Endothelial cell of umbilical vein (primary cell): ENCODE measurements around the gene ANGEL1. TPM values are rescaled to one million over a fixed set of nuclear protein-coding genes. Genes with fewer than 3 reads are reported as not detected.

Source experiments
- BruUV-seq: library from RNA; stranded (reverse); fragments of 400-500 nt; replicated peaks from 2 replicates; lab custom pipeline; 2021; lab: Mats Ljungman, UMichigan
- CTCF ChIA-PET: fragments of 300-600, 350-600 bp; sonication (Branson Sonifier 250); formaldehyde crosslinking; loops from one replicate; lab custom pipeline; 2021; ENCODE audit warnings: antibody characterized with exemption, inconsistent platforms; lab: Charles Lee
- POLR2A ChIA-PET: fragments of 300-600, 350-600 bp; sonication (Branson Sonifier 250); formaldehyde crosslinking; loops from one replicate; lab custom pipeline; 2021; ENCODE audit warnings: antibody characterized with exemption, inconsistent platforms; lab: Charles Lee
- DNase-seq: peaks from one replicate; pipeline ENCODE4 v3.0.0-alpha.2; 2011; ENCODE audit warnings: low read depth, low spot score
- FAIRE-seq: peaks from 2 replicates; lab custom pipeline; 2011; peaks lifted over from hg19 to GRCh38; lab: Jason Lieb, UNC
- H2AFZ ChIP-seq: 2 replicates; pipeline ENCODE4 v1.6.0; 2012; ENCODE audit warnings: low read depth, low read length, control low read depth, inconsistent platforms
- H3K27ac ChIP-seq: 2 replicates; pipeline ENCODE4 v1.5.1; 2011; ENCODE audit warnings: low read depth, mild to moderate bottlenecking, control low read depth, low read length, moderate library complexity; ENCODE audit not compliant: insufficient read depth
- H3K27me3 ChIP-seq, 2 experiments: 2 replicates each; pipeline versions ENCODE4 v1.6.0 to v1.6.1; 2011; ENCODE audit warnings: low read length in 2 of 2, mixed read lengths in 1 of 2; ENCODE audit not compliant: control insufficient read depth in 2 of 2, insufficient read depth in 2 of 2
- H3K36me3 ChIP-seq, 2 experiments: 2 replicates in 1 of 2; 3 replicates in 1 of 2; pipeline ENCODE4 v1.5.1; 2011; ENCODE audit warnings: low read length in 2 of 2, mild to moderate bottlenecking in 1 of 2, moderate library complexity in 1 of 2; ENCODE audit not compliant: control insufficient read depth in 2 of 2, insufficient read depth in 2 of 2; ENCODE audit errors: extremely low read depth in 1 of 2
- H3K4me1 ChIP-seq: 3 replicates; pipeline ENCODE4 v1.5.1; 2011; ENCODE audit warnings: mild to moderate bottlenecking, low read length; ENCODE audit not compliant: control insufficient read depth, insufficient read depth; ENCODE audit errors: extremely low read depth
- H3K4me2 ChIP-seq: 2 replicates; pipeline ENCODE4 v1.6.1; 2011; ENCODE audit warnings: low read length, control low read depth, mixed read lengths; ENCODE audit not compliant: insufficient read depth
- H3K4me3 ChIP-seq, 3 experiments: fragments of 200-600 bp in 1 of 3; sonication (generic), shearing (Covaris generic) in 1 of 3; replicated peaks in 1 of 3; 2 replicates each; pipeline ENCODE4 v1.5.1; 2011 to 2016; ENCODE audit warnings: control low read depth in 3 of 3, low read length in 3 of 3, mild to moderate bottlenecking in 2 of 3, inconsistent platforms in 1 of 3, low read depth in 1 of 3, moderate library complexity in 1 of 3; ENCODE audit not compliant: insufficient read depth in 1 of 3
- H3K79me2 ChIP-seq: 2 replicates; pipeline ENCODE4 v1.6.0; 2012; ENCODE audit warnings: low read length, inconsistent platforms; ENCODE audit not compliant: control insufficient read depth, insufficient read depth
- H3K9ac ChIP-seq: replicated peaks from 2 replicates; pipeline ENCODE3; 2011; ENCODE audit warnings: low read length, control low read depth; ENCODE audit not compliant: insufficient read depth; ENCODE audit errors: extremely low read depth
- H3K9me1 ChIP-seq: replicated peaks from 3 replicates; pipeline ENCODE4 v1.6.0; 2011; ENCODE audit warnings: mild to moderate bottlenecking, low read length; ENCODE audit not compliant: control insufficient read depth, insufficient read depth; ENCODE audit errors: extremely low read depth
- H3K9me3 ChIP-seq: replicated peaks from 2 replicates; pipeline ENCODE4 v1.5.1; 2012; ENCODE audit warnings: low read length, inconsistent platforms; ENCODE audit not compliant: control insufficient read depth, insufficient read depth
- H4K20me1 ChIP-seq: replicated peaks from 2 replicates; pipeline ENCODE3; 2011; ENCODE audit warnings: mild to moderate bottlenecking, low read length; ENCODE audit not compliant: control insufficient read depth, insufficient read depth; ENCODE audit errors: extremely low read depth
- EZH2 ChIP-seq: IDR thresholded peaks from 2 replicates; pipeline ENCODE4 v1.6.1; 2012; ENCODE audit warnings: borderline replicate concordance, low read depth, mild to moderate bottlenecking, moderate library complexity, low read length, inconsistent platforms; ENCODE audit not compliant: severe bottlenecking
- FOS ChIP-seq: IDR thresholded peaks from 2 replicates; pipeline ENCODE4 v1.6.1; 2011; ENCODE audit warnings: mild to moderate bottlenecking, low read length, moderate library complexity, borderline replicate concordance; ENCODE audit not compliant: insufficient read depth
- GATA2 ChIP-seq: IDR thresholded peaks from 2 replicates; pipeline ENCODE4 v1.7.0; 2011; ENCODE audit warnings: low read depth, mild to moderate bottlenecking, moderate library complexity, mixed read lengths, low read length; ENCODE audit not compliant: insufficient read length, insufficient read depth
- JUN ChIP-seq: IDR thresholded peaks from 2 replicates; pipeline ENCODE4 v1.6.1; 2011; ENCODE audit warnings: borderline replicate concordance, low read depth; ENCODE audit not compliant: insufficient read length, insufficient read depth
- MYC ChIP-seq: IDR thresholded peaks from one replicate; pipeline ENCODE4 v1.6.1; 2011; ENCODE audit warnings: mild to moderate bottlenecking, low read depth, low read length
- POLR2A ChIP-seq: IDR thresholded peaks from 2 replicates; pipeline ENCODE4 v1.6.1; 2012; ENCODE audit warnings: low read depth, mild to moderate bottlenecking, control low read depth, low read length
- POLR2AphosphoS5 ChIP-seq: IDR thresholded peaks from 2 replicates; pipeline ENCODE4 v1.6.1; 2012; ENCODE audit warnings: low read depth, mild to moderate bottlenecking, control low read depth, low read length, moderate library complexity; ENCODE audit not compliant: insufficient read depth
- dilution Hi-C: fragments of 300-500 bp; cut with MboI; formaldehyde crosslinking; loops from one replicate; pipeline ENCODE4 v1.15.0; 2019; ENCODE audit warnings: low sequenced_read_pairs; ENCODE audit not compliant: extremely low pct_ligation_motif_present
- intact Hi-C: fragments of 100-400 bp; cut with micrococcal nuclease; formaldehyde crosslinking; loops from one replicate; pipeline ENCODE4 v1.10.0; 2022
- polyA plus RNA-seq, 4 experiments: library from polyadenylated mRNA; depleted of rRNA in 3 of 4; stranded (reverse) in 3 of 4; unstranded in 1 of 4; fragments of >200 nt; gene quantifications; 2 replicates each; pipeline versions ENCODE4 v1.2.1 to v1.2.3, GENCODE V29; 2011 to 2012; ENCODE audit warnings: missing spikeins in 1 of 4
- total RNA-seq: library from RNA; stranded (reverse); gene quantifications from 2 replicates; pipeline ENCODE4 v1.2.3, GENCODE V29; 2021
- TF ChIP-seq, protein P1 (sequence below): IDR thresholded peaks from 2 replicates; pipeline ENCODE4 v1.6.1; 2011; ENCODE audit not compliant: insufficient read depth, insufficient read length
- TF ChIP-seq, protein P2 (sequence below), 2 donors: IDR thresholded peaks; 1 replicate in 1 of 2; 2 replicates in 1 of 2; pipeline ENCODE4 v1.5.1; 2011; ENCODE audit warnings: low read length in 2 of 2, mild to moderate bottlenecking in 2 of 2, moderate library complexity in 2 of 2, control low read depth in 1 of 2, inconsistent platforms in 1 of 2, low read depth in 1 of 2; ENCODE audit not compliant: insufficient read depth in 1 of 2; ENCODE audit errors: extremely low read depth in 1 of 2

Gene ANGEL1
- total and polyA plus RNA-seq, 2 donors (not counting 3 experiments of a cell fraction or from before 2014, with no cell fraction given) = 14.8 to 22.0 TPM

DNA sequence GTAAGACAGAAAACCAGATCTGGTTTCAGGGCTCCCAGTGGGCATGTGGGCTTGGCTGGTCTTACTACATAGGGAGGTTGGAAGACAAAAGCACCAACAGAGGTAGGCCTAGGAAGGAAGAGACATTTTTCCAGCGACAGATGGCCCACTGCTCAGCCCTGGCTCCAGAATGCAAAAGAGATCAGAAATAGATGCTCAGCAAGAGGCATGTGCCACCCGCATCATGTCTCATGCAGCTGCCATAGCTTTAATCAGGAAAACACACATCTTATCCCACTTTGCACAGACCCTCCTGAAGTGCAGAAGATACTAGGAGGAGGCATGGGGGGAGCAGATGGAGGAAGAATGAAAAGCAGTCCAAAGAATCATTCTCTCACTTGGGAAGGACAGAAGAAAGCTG lies 26.1 kb downstream of the ANGEL1 start:
- no peaks in the 10 kb centered on the region for H3K4me1 ChIP-seq
- no peaks in the 10 kb centered on the region for H4K20me1 ChIP-seq
- POLR2A ChIA-PET = no interaction called here
- BruUV-seq = no TSS peak
- peaks cover 8 to 31% of the 10 kb centered on the region in 2 experiments for H3K36me3 ChIP-seq
- H2AFZ ChIP-seq = no peak overlapping the region
- no peak for DNase-seq
- no peaks in the 10 kb centered on the region for H3K79me2 ChIP-seq
- no peak overlapping the region for H3K27ac ChIP-seq
- TF ChIP-seq GATA2 = no peak
- no peak for TF ChIP-seq POLR2A
- TF ChIP-seq FOS = no peak
- TF ChIP-seq JUN = no peak
- no peak for TF ChIP-seq POLR2AphosphoS5
- TF ChIP-seq MYC = no peak
- TF ChIP-seq, protein P1, sequence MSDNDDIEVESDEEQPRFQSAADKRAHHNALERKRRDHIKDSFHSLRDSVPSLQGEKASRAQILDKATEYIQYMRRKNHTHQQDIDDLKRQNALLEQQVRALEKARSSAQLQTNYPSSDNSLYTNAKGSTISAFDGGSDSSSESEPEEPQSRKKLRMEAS = no peak
- no peak for TF ChIP-seq EZH2
- no peaks in the 10 kb centered on the region for H3K27me3 ChIP-seq
- H3K9ac ChIP-seq = no peak overlapping the region
- CTCF ChIA-PET = interaction anchor here (3.2 to 15.4 kb wide), 3 partner anchors 15 to 73 kb away, joined by 32 to 557 read pairs (median 64); partner anchors contain the start of gene ANGEL1
- intact Hi-C loops = no loop called here
- no peak overlapping the region for H3K4me2 ChIP-seq
- H3K9me1 ChIP-seq = no peaks in the 10 kb centered on the region
- dilution Hi-C loops = no loop called here
- no peak overlapping the region for H3K4me3 ChIP-seq
- FAIRE-seq = no peak
- no peaks in the 10 kb centered on the region for H3K9me3 ChIP-seq

DNA sequence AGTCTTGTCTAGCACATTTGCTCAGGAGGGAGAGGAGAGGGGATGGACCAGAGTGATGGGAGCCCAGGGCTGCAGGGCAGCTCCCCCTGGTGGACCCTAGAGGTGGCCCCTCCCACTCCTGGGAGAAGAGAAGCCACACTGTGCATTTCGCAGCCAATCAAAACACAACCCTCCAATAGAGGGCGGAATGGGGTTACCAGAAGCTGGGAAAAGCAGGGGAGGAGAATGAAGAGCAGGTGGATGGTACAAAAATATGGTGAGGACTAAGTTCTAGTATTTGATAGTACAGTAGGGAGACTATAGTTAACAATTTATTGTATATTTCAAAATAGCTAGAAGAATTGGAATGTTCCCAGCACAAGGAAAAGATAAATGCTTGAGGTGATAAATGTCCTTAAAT lies 27.8 kb downstream of the ANGEL1 start:
- dilution Hi-C loops = no loop called here

More for the DNA sequence above, 27.8 kb downstream of the ANGEL1 start:
- BruUV-seq = no TSS peak
- Histone ChIP-seq H3K9me1 (no peaks in the 10 kb centered on the region), H3K9me3 (no peaks in the 10 kb centered on the region), H3K27me3 (no peaks in the 10 kb centered on the region), H2AFZ (no peak overlapping the region), H4K20me1 (no peaks in the 10 kb centered on the region), H3K4me3 (no peak overlapping the region), H3K79me2 (no peaks in the 10 kb centered on the region), H3K4me2 (no peak overlapping the region), H3K36me3 (peaks cover 2 to 20% of the 10 kb centered on the region in 2 experiments), H3K27ac (no peak overlapping the region), H3K4me1 (no peaks in the 10 kb centered on the region), H3K9ac (no peak overlapping the region)
- intact Hi-C loops = loop anchor here (1.0 kb wide), 4 partner anchors 12 to 75 kb away; no protein-coding TSS in a partner anchor
- DNase-seq (peak; percentile 90), FAIRE-seq (peak; percentile 96)
- CTCF ChIA-PET = interaction anchor here (0.7 to 15.4 kb wide), 28 partner anchors 9 to 286 kb away, joined by 3 to 557 read pairs (median 8); partner anchors contain the start of genes ANGEL1 and VASH1
- TF ChIP-seq, protein P2, sequence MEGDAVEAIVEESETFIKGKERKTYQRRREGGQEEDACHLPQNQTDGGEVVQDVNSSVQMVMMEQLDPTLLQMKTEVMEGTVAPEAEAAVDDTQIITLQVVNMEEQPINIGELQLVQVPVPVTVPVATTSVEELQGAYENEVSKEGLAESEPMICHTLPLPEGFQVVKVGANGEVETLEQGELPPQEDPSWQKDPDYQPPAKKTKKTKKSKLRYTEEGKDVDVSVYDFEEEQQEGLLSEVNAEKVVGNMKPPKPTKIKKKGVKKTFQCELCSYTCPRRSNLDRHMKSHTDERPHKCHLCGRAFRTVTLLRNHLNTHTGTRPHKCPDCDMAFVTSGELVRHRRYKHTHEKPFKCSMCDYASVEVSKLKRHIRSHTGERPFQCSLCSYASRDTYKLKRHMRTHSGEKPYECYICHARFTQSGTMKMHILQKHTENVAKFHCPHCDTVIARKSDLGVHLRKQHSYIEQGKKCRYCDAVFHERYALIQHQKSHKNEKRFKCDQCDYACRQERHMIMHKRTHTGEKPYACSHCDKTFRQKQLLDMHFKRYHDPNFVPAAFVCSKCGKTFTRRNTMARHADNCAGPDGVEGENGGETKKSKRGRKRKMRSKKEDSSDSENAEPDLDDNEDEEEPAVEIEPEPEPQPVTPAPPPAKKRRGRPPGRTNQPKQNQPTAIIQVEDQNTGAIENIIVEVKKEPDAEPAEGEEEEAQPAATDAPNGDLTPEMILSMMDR (IDR thresholded peaks at IDR 0.05; ENCODE audit: extremely low read depth in 1 of 2, insufficient read depth in 1 of 2, low read depth in 1 of 2, low read length in 2 of 2) = peak; percentile 96 to 97
- no peak for TF ChIP-seq JUN
- POLR2A ChIA-PET = interaction anchor here (1.3 kb wide), 1 partner anchor 75 kb away, joined by 5 read pairs; no protein-coding TSS in a partner anchor
